HG03439 (cell line): ENCODE measurements around the gene ATXN7L1.
"Not testable (repeated sequence)": the region's sequence is repeated elsewhere in the genome, so short reads cannot be mapped to it uniquely, and the experiment has no call there.

Experiments
- ATAC-seq: cut with Tn5 transposase; IDR thresholded peaks from one replicate; pipeline ENCODE4 v1.9.1; 2021; ENCODE audit warnings: mild to moderate bottlenecking, moderate library complexity; ENCODE audit not compliant: unreplicated experiment

ATXN7L1 gene

DNA sequence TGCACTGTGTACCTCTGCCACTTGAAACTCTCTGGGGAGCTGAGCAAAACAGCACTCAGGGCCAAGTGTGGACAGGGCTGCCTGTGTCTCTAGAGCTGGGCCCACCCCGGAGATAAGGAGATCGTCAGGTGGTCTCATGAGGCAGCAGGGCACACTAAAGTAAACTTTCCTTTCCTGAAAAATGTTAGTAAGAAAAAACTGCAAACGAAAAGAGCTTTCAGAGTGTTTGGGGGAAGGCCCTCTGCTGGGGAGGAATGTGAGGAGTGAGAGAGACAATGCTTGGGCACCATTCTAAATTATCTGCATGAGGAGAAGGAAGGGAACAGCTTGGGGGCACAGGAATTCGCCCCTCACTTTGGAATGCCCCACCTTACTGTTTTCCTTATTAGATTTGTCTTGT is 127.7 kb downstream of the ATXN7L1 start:
- no peak for ATAC-seq

DNA sequence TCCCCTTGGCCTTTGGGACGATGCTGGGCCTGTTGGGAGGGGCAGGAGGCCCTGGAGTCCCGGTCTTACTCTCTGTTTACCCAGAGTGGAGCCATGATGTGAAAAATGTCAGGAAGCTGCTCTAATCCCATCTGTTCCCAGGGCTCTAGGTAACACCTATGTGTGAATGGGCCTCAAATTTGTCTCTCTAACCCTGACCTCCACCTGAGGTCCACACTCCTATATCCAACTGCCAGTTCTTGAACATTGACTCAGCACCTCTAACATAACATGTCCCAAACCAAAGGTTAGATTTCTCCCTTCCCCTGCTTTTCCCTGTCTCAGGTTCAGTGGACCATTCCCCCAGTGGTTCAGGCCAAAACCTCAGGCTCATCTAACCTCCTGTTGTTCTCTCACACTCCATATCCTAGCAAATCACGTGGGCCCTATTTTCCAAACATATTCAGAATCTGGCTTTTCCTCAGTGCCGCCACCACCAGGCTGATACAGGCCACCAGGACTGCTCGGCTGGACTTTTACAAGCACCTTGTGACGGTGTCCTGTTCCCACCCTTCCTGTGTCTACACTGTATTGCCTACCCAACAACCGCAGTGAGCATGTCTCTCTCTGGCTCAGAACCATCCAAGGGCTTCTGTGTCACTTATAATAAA is 130.6 kb downstream of the ATXN7L1 start:
- no peak for ATAC-seq

DNA sequence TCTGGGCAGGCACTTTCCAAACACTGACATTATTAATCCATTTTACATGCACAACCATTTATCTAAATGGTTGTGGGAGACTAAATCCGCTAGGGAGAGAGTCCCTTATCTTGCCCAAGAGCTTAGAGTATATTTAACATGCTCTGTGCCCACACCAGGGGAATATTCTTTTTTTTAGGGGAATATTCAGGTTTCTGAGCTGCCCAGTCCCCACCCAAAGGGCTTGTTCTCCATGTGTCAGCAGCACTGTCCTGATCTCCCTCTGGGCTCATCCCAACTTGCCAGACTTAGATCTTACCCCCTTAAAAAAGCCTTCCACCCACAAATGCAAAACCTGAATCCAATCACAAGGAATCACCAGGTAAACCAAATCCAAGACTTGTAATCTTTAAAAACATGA is 132.1 kb downstream of the ATXN7L1 start:
- no peak for ATAC-seq

DNA sequence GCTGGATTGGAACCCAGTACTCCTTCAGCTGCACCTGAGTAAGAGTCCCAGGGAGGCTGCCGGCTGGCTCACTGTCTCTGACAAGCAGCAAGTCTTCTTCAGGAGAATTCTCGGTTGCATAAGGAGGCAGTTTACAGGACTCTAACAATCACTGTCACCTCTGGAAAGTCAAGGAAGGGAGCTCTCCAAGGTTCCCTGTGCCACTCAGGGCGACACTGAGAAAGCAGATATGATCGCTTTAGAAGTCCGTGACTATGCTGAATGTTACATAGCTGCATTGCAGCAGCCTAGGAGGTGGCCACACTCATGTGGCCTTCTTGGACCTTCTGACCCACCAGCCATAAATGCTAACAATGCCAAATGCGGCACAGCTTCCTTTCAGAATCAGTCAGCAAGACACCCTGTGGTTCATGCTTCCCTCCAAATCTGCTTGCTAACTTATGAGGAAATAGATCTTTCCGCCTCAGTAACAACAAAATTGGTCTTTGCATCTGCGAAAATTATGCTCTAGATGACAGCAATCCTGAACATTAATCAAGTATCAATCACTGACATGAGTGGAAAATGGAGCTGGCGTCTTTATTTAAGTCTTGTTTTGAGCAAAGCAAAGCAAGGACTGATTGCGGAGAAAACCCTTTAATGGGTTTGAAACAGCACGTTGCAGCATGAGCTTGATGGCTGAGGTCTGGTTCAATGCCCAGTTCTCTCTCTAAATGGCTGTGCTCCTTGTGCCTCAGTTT is 132.9 kb downstream of the ATXN7L1 start:
- ATAC-seq = no peak

DNA sequence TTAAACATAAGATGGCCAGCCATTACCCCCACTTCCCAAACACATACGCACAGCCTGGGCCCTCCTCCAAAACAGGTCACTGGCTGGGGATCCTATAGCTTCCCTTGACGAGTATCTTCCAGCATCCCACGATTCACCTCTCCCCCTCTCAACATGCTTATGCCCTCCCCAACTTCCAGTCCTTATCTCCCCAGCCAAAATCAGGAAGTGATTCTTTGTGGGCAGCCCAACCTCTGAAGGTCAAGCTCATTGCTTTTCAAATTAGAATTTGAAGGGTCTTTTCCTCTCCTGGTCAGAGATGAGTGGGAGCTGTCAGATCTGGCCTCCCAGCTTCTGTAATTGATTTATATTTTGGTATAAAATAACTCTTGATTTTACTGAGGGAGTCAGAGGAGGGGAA is 133.6 kb downstream of the ATXN7L1 start:
- no peak for ATAC-seq

GRCh38 chr7:105741982-105742381 is 134.4 kb downstream of the ATXN7L1 start:
- no peak for ATAC-seq

DNA sequence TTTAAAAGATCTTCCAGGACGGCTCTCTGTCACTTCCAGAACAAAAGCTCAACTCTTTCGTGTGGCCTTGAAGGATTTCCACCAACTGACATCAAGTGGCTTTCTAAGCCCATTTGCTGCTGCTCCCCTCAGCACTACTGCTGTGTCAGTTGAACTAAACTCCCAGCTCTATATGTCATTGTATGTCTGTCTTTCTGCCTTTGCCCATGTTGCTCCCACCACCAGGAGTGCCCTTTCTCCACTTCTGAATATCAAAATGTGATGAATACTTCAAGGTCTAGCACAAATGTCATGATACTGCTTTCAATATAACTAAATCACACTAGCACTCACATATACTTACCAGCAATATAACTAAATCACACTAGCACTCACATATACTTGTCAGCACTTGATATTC is 138.3 kb downstream of the ATXN7L1 start:
- ATAC-seq = no peak

GRCh38 chr7:105734233-105734632 is 142.2 kb downstream of the ATXN7L1 start:
- ATAC-seq = no peak

- ATAC-seq = no peak
These were observed 145.4 kb downstream of the ATXN7L1 start for GRCh38 chr7:105731042-105731441.

DNA sequence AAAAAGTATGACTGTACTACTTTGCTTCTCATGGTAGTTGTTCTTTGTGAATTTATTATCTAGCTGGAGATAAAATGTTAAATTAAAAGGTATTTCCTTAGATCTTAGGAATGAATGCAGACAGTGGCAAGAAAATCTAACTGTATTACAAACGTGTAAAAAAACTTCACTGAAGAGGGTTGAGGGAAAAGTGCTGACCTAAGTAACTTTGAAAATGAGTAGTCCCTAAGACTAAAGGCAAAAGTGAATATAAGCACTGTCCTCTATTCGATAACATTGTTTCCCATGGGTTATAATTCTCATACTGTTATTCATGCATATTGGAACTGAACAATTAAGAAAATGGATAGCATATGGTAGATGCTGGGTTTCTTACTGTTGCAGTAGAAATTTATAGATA is 148.4 kb downstream of the ATXN7L1 start:
- ATAC-seq = no peak

DNA sequence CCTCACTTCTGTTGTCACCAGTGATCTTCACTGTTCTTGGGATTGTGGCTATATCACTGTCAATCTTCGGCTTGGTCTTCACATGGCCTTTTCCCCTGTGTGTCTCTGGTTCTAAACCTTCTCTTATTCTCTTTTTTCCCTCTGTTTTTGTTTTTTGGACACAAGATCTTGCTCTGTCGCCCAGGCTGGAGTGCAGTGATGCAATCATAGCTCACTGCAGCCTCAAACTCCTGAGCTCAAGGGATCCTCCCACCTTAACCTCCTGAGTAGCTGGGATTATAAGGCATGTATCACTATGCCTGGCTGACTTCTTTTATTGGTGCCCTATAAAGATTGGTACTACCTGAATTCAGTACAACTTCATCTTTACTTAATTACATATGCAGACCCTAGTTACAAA is 151.7 kb downstream of the ATXN7L1 start:
- no peak for ATAC-seq

GRCh38 chr7:105723572-105723971 is 152.8 kb downstream of the ATXN7L1 start:
- no peak for ATAC-seq

DNA sequence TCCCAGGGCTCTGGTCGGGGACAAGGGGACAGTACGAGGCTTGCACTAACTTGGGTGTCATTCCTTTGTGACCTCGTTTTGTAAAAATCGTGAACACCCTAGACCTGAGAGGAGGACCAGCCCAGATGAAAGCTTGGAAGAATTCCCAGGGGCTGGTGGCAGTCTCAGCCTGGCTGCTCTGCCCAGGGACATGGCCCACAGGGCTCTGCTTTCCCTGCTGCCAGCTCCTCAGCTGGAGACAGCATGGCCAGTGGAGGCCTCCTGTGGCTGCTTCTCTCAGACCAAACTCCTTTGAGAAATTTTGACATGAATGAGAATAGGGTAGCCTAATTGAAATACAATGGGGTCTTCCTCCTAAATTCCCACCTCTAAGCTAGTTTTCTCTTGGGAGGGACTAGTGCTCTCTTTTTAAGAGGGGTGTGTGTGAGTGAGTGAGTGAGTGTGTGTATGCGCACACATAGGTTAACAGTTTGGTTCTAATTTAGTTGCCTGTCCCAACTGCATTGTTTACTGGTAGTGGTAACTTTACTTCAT is 154.8 kb downstream of the ATXN7L1 start:
- no peak for ATAC-seq

DNA sequence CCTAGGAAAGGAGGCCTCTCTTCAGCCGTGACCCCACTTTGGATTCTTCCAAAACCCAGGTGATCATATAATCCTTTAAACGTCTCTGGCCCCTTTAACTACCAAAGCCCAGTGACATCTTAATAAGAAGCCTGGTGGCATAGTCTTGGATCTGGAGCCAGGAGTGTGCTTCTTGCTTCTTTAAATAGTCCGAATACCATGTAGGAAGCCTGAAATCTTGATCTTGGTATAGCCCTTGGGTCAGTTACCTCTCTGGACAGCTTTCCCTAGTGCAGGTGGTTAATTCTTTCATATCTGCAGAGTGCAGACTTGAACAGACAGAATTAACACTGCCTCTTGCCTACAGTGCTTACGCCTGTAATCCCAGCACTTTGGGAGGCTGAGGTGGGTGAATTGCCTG is 156.5 kb downstream of the ATXN7L1 start:
- ATAC-seq = no peak

- no peak for ATAC-seq
These were observed 157.0 kb downstream of the ATXN7L1 start for GRCh38 chr7:105719395-105719794.

DNA sequence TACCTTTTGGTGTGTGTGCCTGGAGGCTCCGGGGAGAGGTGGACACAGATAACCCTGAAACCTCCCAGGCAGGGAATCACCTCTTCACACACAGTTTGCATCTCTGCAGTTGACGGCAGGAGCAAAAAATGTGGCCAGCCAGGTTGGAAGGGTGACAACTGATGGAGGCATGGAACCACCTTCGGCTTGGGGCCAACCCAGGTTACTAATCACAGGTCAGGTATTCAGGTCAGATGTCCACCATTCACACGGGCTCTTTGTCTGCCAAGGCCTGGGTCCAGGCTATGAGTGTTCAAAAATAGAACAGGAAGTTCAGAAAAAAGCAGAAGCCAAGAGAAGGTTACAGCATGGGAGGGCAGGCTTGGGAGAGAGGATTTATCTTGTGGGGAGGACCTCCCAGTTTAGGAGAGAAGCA is 157.9 kb downstream of the ATXN7L1 start:
- ATAC-seq = no peak

DNA sequence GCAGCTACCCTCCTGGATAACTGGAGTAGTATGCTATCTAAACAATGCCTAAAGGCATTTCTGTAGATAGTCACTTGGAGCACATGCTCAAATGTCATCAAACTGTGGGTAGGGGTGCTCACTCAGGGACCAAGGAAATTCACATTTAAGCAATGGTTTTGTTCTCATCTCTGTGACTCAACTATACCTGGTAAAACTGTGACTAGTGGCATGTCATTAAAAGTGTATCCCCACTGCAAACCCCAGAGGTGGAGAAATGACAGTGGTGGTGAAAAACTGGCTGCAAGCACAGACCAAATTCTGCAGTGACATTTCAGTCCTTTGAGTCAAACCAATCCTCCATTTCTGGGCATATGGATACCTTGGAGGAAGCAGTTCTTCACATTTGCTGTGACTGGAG is 160.9 kb downstream of the ATXN7L1 start:
- no peak for ATAC-seq

- ATAC-seq = no peak
These were observed 162.6 kb downstream of the ATXN7L1 start for GRCh38 chr7:105713488-105714465.

- no peak for ATAC-seq
These were observed 163.5 kb downstream of the ATXN7L1 start for GRCh38 chr7:105712877-105713276.

DNA sequence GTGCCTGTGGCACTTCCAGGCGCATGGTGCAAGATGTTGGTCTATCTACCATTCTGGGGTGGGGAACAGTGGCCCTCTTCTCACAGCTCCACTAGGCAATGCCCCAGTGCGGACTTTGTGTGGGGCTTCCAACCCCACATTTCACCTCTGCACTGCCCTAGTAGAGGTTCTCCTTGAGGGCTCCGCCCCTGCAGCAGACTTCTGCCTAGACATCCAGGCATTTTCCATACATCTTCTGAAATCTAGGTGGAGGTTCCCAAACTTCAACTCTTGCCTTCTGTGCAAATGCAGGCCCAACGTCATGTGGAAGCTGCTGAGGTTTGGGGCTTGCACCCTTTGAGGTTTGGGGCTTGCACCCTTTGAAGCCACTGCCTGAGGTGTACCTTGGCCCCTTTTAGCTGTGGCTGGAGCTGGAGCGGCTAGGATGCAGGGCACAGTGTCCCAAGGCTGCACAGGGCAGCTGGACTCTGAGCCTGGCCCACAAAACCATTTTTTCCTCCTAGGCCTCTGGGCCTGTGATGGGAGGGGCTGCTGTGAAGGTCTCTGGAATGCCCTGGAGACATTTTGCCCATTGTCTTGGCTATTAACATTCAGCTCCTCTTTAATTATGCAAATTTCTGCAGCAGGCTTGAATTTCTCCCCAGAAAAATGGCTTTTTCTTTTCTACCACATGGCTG is 164.5 kb downstream of the ATXN7L1 start:
- ATAC-seq = no peak

GRCh38 chr7:105710720-105711119 is 165.7 kb downstream of the ATXN7L1 start:
- not testable (repeated sequence) for ATAC-seq
